Fibroblast of pulmonary artery (primary cell): ENCODE results near the gene AFF2.

Experiments used
- DNase-seq: peaks from one replicate; pipeline ENCODE4 v3.0.0-alpha.2; 2010; ENCODE audit warnings: low read depth
- H3K4me3 ChIP-seq: replicated peaks from 2 replicates; pipeline ENCODE4 v1.5.1; 2011; ENCODE audit warnings: low read depth, mild to moderate bottlenecking, control low read depth, low read length, moderate library complexity
- CTCF ChIP-seq: IDR thresholded peaks from 2 replicates; pipeline ENCODE4 v1.5.1; 2011; ENCODE audit warnings: mild to moderate bottlenecking, control low read depth, low read length, inconsistent platforms; ENCODE audit errors: missing control alignments

AFF2 gene

GRCh38 chrX:148540671-148541583 lies 40.5 kb downstream of the AFF2 start:
- TF ChIP-seq CTCF = no peak
- no peak for DNase-seq
- no peak overlapping the region for H3K4me3 ChIP-seq

GRCh38 chrX:148541584-148541940 lies 41.1 kb downstream of the AFF2 start:
- TF ChIP-seq CTCF = no peak
- no peak overlapping the region for H3K4me3 ChIP-seq
- no peak for DNase-seq

- no peak for DNase-seq
- TF ChIP-seq CTCF = no peak
- H3K4me3 ChIP-seq = no peak overlapping the region
Observed at GRCh38 chrX:148542481-148543255, 42.3 kb downstream of the AFF2 start.

GRCh38 chrX:148552775-148553174 lies 52.4 kb downstream of the AFF2 start:
- TF ChIP-seq CTCF = peak; percentile 22
- H3K4me3 ChIP-seq = no peak overlapping the region
- no peak for DNase-seq

GRCh38 chrX:148555101-148555500 lies 54.7 kb downstream of the AFF2 start:
- TF ChIP-seq CTCF = no peak
- no peak overlapping the region for H3K4me3 ChIP-seq
- no peak for DNase-seq

GRCh38 chrX:148555571-148556243 lies 55.3 kb downstream of the AFF2 start:
- DNase-seq = no peak
- TF ChIP-seq CTCF = no peak
- H3K4me3 ChIP-seq = no peak overlapping the region
